Measurements from ENCODE around the gene SUPT3H. TPM values are rescaled to one million over a fixed set of nuclear protein-coding genes. Genes with fewer than 3 reads are reported as not detected.
"Not testable (repeated sequence)": the region's sequence is repeated elsewhere in the genome, so short reads cannot be mapped to it uniquely, and the experiment has no call there.

Gene SUPT3H
- total and polyA plus RNA-seq, 4 experiments from 2014 or later = 11.8 to 13.6 (median 12.6) TPM

DNA sequence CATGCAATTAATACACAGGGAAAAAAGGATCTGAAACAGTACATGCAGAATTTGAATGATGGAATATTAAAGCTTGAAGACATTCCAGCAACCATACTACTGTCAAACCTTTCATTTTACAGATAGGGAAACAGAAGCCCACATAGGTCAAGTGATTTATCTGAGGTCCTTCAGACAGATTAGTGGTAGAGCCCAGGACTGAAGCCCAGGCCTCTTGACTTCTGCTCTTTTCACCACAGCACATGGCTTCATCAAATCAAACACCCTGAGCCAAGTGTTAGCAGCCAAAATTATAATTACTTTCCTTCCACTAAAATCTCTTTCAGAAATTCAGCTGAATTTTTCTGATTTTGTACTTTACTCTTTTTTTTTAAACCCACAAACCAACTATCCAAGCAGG, 485.2 kb downstream of the SUPT3H start:
- Histone ChIP-seq H3K27ac (ENCODE audit: low read depth, low read length) (no peak overlapping the region), H3K36me3 (ENCODE audit: insufficient read depth, low read length) (no peaks in the 10 kb centered on the region), H3K4me1 (ENCODE audit: insufficient read depth, low read length) (no peaks in the 10 kb centered on the region), H3K4me3 (ENCODE audit: low read length in 2 of 2) (no peak overlapping the region), H3K27me3 (ENCODE audit: insufficient read depth, low read length) (no peaks in the 10 kb centered on the region), H3K9me3 (ENCODE audit: control insufficient read depth in 1 of 2, low read length in 2 of 2) (no peaks in the 10 kb centered on the region)
- Mint-ChIP-seq H3K4me3 (no peak overlapping the region), H3K27me3 (no peaks in the 10 kb centered on the region), H3K27ac (peak overlapping the region in 1 of 7 donors; percentile 6), H3K36me3 (peaks cover 15 to 25% of the 10 kb centered on the region in 2 donors), H3K9me3 (peaks cover 0 to 10% (median 3%) of the 10 kb centered on the region in 8 donors), H3K4me1 (peaks cover 0 to 3% (median 1%) of the 10 kb centered on the region in 4 donors)
- ChIA-PET POLR2A (ENCODE audit: partially characterized antibody) (no interaction called here), CTCF (ENCODE audit: partially characterized antibody) (interaction anchor here (1.3 kb wide), 1 partner anchor 144 kb away, joined by 3 read pairs; no protein-coding TSS in a partner anchor)
- DNase-seq = no peak
- intact Hi-C loops (cut with micrococcal nuclease) = no loop called here

- H3K36me3 Mint-ChIP-seq = peaks cover 50 to 57% of the 10 kb centered on the region in 2 donors
- H3K4me1 ChIP-seq (ENCODE audit: insufficient read depth, low read length); H3K27me3 Mint-ChIP-seq; H3K36me3 ChIP-seq (ENCODE audit: insufficient read depth, low read length); H3K4me3 ChIP-seq (ENCODE audit: low read length in 2 of 2); DNase-seq; POLR2A ChIA-PET (ENCODE audit: partially characterized antibody); intact Hi-C loops (cut with micrococcal nuclease); H3K27ac ChIP-seq (ENCODE audit: low read depth, low read length); H3K9me3 ChIP-seq (ENCODE audit: control insufficient read depth in 1 of 2, low read length in 2 of 2); H3K4me3 Mint-ChIP-seq; H3K27me3 ChIP-seq (ENCODE audit: insufficient read depth, low read length): not testable (repeated sequence)
- H3K4me1 Mint-ChIP-seq = peaks cover 5 to 24% (median 9%) of the 10 kb centered on the region in 4 donors
- H3K27ac Mint-ChIP-seq = peak overlapping the region in 2 of 7 donors; percentile 41 to 47
- CTCF ChIA-PET (ENCODE audit: partially characterized antibody) = interaction anchor here (0.6 kb wide), 1 partner anchor 191 kb away, joined by 3 read pairs; no protein-coding TSS in a partner anchor
- H3K9me3 Mint-ChIP-seq = peaks cover 0 to 38% (median 26%) of the 10 kb centered on the region in 8 donors
These were observed 498.7 kb downstream of the SUPT3H start for GRCh38 chr6:44879071-44879470.

DNA sequence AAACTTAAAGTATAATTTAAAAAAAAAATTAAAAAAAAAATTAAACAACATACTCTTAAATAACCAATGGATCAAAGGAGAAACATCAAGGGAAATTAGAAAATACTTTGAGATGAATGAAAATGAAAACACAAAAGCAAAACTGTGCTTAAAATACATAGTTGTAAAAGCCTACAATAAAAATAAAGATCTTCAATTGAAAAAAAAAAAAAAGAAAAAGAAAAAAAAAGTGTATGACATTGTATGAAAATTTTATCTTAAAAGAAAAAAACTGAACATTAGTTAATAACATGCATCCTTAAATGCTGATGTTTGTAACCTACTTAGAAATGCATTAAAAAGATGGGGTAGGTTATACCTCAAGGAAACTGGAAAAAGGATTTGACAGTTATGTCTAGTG, 501.1 kb downstream of the SUPT3H start:
- POLR2A ChIA-PET (ENCODE audit: partially characterized antibody); DNase-seq; H3K4me1 ChIP-seq (ENCODE audit: insufficient read depth, low read length); H3K9me3 ChIP-seq (ENCODE audit: control insufficient read depth in 1 of 2, low read length in 2 of 2); H3K4me3 Mint-ChIP-seq; H3K27me3 ChIP-seq (ENCODE audit: insufficient read depth, low read length); H3K27ac Mint-ChIP-seq; H3K36me3 ChIP-seq (ENCODE audit: insufficient read depth, low read length); CTCF ChIA-PET (ENCODE audit: partially characterized antibody); H3K27ac ChIP-seq (ENCODE audit: low read depth, low read length); intact Hi-C loops (cut with micrococcal nuclease); H3K4me3 ChIP-seq (ENCODE audit: low read length in 2 of 2); H3K27me3 Mint-ChIP-seq: not testable (repeated sequence)
- peaks cover 0 to 12% (median 5%) of the 10 kb centered on the region in 4 donors for H3K4me1 Mint-ChIP-seq
- peaks cover 0 to 16% (median 9%) of the 10 kb centered on the region in 8 donors for H3K9me3 Mint-ChIP-seq
- peaks cover 27 to 33% of the 10 kb centered on the region in 2 donors for H3K36me3 Mint-ChIP-seq

GRCh38 chr6:44869321-44869897, 508.3 kb downstream of the SUPT3H start:
- H3K36me3 Mint-ChIP-seq = peaks cover 31 to 41% of the 10 kb centered on the region in 2 donors
- CTCF ChIA-PET (ENCODE audit: partially characterized antibody) = interaction anchor here (1.2 to 1.3 kb wide), 2 partner anchors 10 to 213 kb away, joined by 3 read pairs; no protein-coding TSS in a partner anchor
- H3K9me3 Mint-ChIP-seq = peaks cover 2 to 16% (median 14%) of the 10 kb centered on the region in 8 donors
- intact Hi-C loops (cut with micrococcal nuclease) = no loop called here
- H3K9me3 ChIP-seq (ENCODE audit: control insufficient read depth in 1 of 2, low read length in 2 of 2) = peaks cover 0 to 4% of the 10 kb centered on the region in 2 donors
- peak overlapping the region in 3 of 7 donors; percentile 3 to 58 (median 5) for H3K27ac Mint-ChIP-seq
- DNase-seq = no peak
- H3K4me3 ChIP-seq (ENCODE audit: low read length in 2 of 2) = no peak overlapping the region
- H3K27me3 ChIP-seq (ENCODE audit: insufficient read depth, low read length) = no peaks in the 10 kb centered on the region
- no peak overlapping the region for H3K27ac ChIP-seq (ENCODE audit: low read depth, low read length)
- no peaks in the 10 kb centered on the region for H3K27me3 Mint-ChIP-seq
- H3K4me1 ChIP-seq (ENCODE audit: insufficient read depth, low read length) = no peaks in the 10 kb centered on the region
- POLR2A ChIA-PET (ENCODE audit: partially characterized antibody) = no interaction called here
- peaks cover 7 to 17% (median 8%) of the 10 kb centered on the region in 4 donors for H3K4me1 Mint-ChIP-seq
- H3K4me3 Mint-ChIP-seq = peak overlapping the region in 3 of 8 donors; percentile 1 to 29 (median 22)
- no peaks in the 10 kb centered on the region for H3K36me3 ChIP-seq (ENCODE audit: insufficient read depth, low read length)

DNA sequence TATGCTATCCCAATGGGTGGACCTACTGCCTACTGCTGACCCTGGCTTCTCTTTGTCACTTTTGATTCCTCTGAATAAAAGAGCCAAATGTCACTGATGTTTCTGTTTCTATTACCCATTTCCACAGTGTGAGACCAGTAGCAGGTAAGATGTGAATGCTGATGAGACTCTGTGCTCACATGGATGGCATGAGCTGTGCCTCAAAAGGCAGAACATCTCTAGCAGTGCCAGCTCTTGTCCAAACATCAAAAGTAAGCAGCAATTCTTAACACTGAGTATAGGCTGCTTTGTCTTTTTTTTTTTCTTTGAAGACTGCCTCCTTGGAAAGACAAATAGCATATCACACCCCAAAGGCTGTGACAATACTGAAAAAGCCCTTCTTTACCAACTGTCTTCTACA, 508.8 kb downstream of the SUPT3H start:
- no peak overlapping the region for H3K4me3 ChIP-seq (ENCODE audit: low read length in 2 of 2)
- H3K27me3 Mint-ChIP-seq = no peaks in the 10 kb centered on the region
- peaks cover 7 to 17% (median 9%) of the 10 kb centered on the region in 4 donors for H3K4me1 Mint-ChIP-seq
- CTCF ChIA-PET (ENCODE audit: partially characterized antibody) = interaction anchor here (1.2 to 1.3 kb wide), 2 partner anchors 10 to 213 kb away, joined by 3 read pairs; no protein-coding TSS in a partner anchor
- H3K27me3 ChIP-seq (ENCODE audit: insufficient read depth, low read length) = no peaks in the 10 kb centered on the region
- H3K36me3 Mint-ChIP-seq = peaks cover 35 to 46% of the 10 kb centered on the region in 2 donors
- peaks cover 2 to 16% (median 14%) of the 10 kb centered on the region in 8 donors for H3K9me3 Mint-ChIP-seq
- POLR2A ChIA-PET (ENCODE audit: partially characterized antibody) = no interaction called here
- no peaks in the 10 kb centered on the region for H3K36me3 ChIP-seq (ENCODE audit: insufficient read depth, low read length)
- DNase-seq = no peak
- H3K4me1 ChIP-seq (ENCODE audit: insufficient read depth, low read length) = no peaks in the 10 kb centered on the region
- no peak overlapping the region for H3K27ac ChIP-seq (ENCODE audit: low read depth, low read length)
- intact Hi-C loops (cut with micrococcal nuclease) = no loop called here
- peaks cover 0 to 4% of the 10 kb centered on the region in 2 donors for H3K9me3 ChIP-seq (ENCODE audit: control insufficient read depth in 1 of 2, low read length in 2 of 2)
- peak overlapping the region in 1 of 8 donors; percentile 22 for H3K4me3 Mint-ChIP-seq
- no peak overlapping the region for H3K27ac Mint-ChIP-seq

DNA sequence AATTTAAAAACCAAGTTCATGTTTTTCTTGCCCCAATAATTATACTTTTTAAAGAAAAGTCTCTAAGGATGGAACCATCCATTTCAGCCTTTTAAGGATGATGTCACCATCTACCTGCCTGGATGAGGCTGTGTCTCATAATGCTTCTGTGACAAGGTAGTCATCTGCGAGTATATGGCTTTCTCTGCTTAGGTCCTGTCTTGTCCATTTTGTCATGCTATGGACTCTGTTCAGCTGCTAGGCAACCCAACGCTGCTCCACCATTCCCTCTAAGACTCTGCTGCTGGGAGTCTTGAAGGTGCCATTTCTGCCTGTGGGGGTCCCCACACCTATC, 509.4 kb downstream of the SUPT3H start:
- H3K27ac Mint-ChIP-seq = no peak overlapping the region

GRCh38 chr6:44867571-44868334, 510.0 kb downstream of the SUPT3H start:
- DNase-seq = no peak
- Mint-ChIP-seq H3K36me3 (peaks cover 43 to 58% of the 10 kb centered on the region in 2 donors), H3K27ac (peak overlapping the region in 1 of 7 donors; percentile 52), H3K27me3 (no peaks in the 10 kb centered on the region), H3K4me3 (no peak overlapping the region), H3K9me3 (peaks cover 2 to 18% (median 15%) of the 10 kb centered on the region in 8 donors), H3K4me1 (peaks cover 7 to 17% (median 11%) of the 10 kb centered on the region in 4 donors)
- POLR2A ChIA-PET (ENCODE audit: partially characterized antibody) = no interaction called here
- Histone ChIP-seq H3K27ac (ENCODE audit: low read depth, low read length) (no peak overlapping the region), H3K9me3 (ENCODE audit: control insufficient read depth in 1 of 2, low read length in 2 of 2) (peaks cover 0 to 4% of the 10 kb centered on the region in 2 donors), H3K4me3 (ENCODE audit: low read length in 2 of 2) (no peak overlapping the region), H3K36me3 (ENCODE audit: insufficient read depth, low read length) (no peaks in the 10 kb centered on the region), H3K27me3 (ENCODE audit: insufficient read depth, low read length) (no peaks in the 10 kb centered on the region), H3K4me1 (ENCODE audit: insufficient read depth, low read length) (no peaks in the 10 kb centered on the region)
- intact Hi-C loops (cut with micrococcal nuclease) = no loop called here
- CTCF ChIA-PET (ENCODE audit: partially characterized antibody) = no interaction called here

More for the DNA sequence above, 509.4 kb downstream of the SUPT3H start:
- intact Hi-C loops (cut with micrococcal nuclease) = no loop called here
- no peaks in the 10 kb centered on the region for H3K27me3 ChIP-seq (ENCODE audit: insufficient read depth, low read length)
- ChIA-PET CTCF (ENCODE audit: partially characterized antibody) (interaction anchor here (1.3 kb wide), 1 partner anchor 212 kb away, joined by 3 read pairs; no protein-coding TSS in a partner anchor), POLR2A (ENCODE audit: partially characterized antibody) (no interaction called here)
- Mint-ChIP-seq H3K36me3 (peaks cover 40 to 52% of the 10 kb centered on the region in 2 donors), H3K27me3 (no peaks in the 10 kb centered on the region), H3K4me1 (peaks cover 7 to 17% (median 10%) of the 10 kb centered on the region in 4 donors), H3K4me3 (no peak overlapping the region), H3K9me3 (peaks cover 2 to 17% (median 15%) of the 10 kb centered on the region in 8 donors)
- no peaks in the 10 kb centered on the region for H3K4me1 ChIP-seq (ENCODE audit: insufficient read depth, low read length)
- no peak for DNase-seq
- H3K36me3 ChIP-seq (ENCODE audit: insufficient read depth, low read length) = no peaks in the 10 kb centered on the region
- H3K27ac ChIP-seq (ENCODE audit: low read depth, low read length) = no peak overlapping the region
- peaks cover 0 to 4% of the 10 kb centered on the region in 2 donors for H3K9me3 ChIP-seq (ENCODE audit: control insufficient read depth in 1 of 2, low read length in 2 of 2)
- H3K4me3 ChIP-seq (ENCODE audit: low read length in 2 of 2) = no peak overlapping the region
